OCI-LY1 (cell line): Measurements from ENCODE around the gene YPEL5.
A peak's percentile ranks its signal among the peaks of the same experiment; 100 is the strongest.

Experiments
- H2AFZ ChIP-seq: fragments of 200-600 bp; sonication (generic), shearing (Covaris generic); 2 replicates; pipeline ENCODE4 v1.6.0; 2014; ENCODE audit warnings: antibody characterized with exemption, mild to moderate bottlenecking, low read length
- H3F3A ChIP-seq: fragments of 200-600 bp; sonication (generic), shearing (Covaris generic); 2 replicates; pipeline ENCODE4 v1.6.0; 2014; ENCODE audit warnings: mild to moderate bottlenecking, antibody characterized with exemption, low read length, moderate library complexity; ENCODE audit not compliant: insufficient read depth
- H3K27ac ChIP-seq: fragments of 200-600 bp; sonication (generic); 2 replicates; pipeline ENCODE4 v1.5.1; 2014; ENCODE audit warnings: low read length, mixed run types, mild to moderate bottlenecking, low read depth; ENCODE audit not compliant: poor library complexity, severe bottlenecking
- H3K27me3 ChIP-seq: fragments of 200-600 bp; sonication (generic); 2 replicates; pipeline ENCODE4 v1.6.0; 2014; ENCODE audit warnings: antibody characterized with exemption, mild to moderate bottlenecking, low read length, moderate library complexity; ENCODE audit not compliant: insufficient read depth
- H3K36me3 ChIP-seq: fragments of 200-600 bp; sonication (generic); 2 replicates; pipeline ENCODE4 v1.6.1; 2014; ENCODE audit warnings: mild to moderate bottlenecking, antibody characterized with exemption, low read length, moderate library complexity, mixed read lengths; ENCODE audit not compliant: insufficient read depth
- H3K4me1 ChIP-seq: fragments of 200-600 bp; sonication (generic); 2 replicates; pipeline ENCODE4 v1.5.1; 2014; ENCODE audit warnings: mild to moderate bottlenecking, low read length, moderate library complexity; ENCODE audit not compliant: insufficient read depth, severe bottlenecking
- H3K4me2 ChIP-seq: fragments of 200-600 bp; sonication (generic), shearing (Covaris generic); 2 replicates; pipeline ENCODE4 v1.6.1; 2014; ENCODE audit warnings: low read length
- H3K4me3 ChIP-seq: fragments of 200-600 bp; sonication (generic); 2 replicates; pipeline ENCODE4 v1.5.1; 2014; ENCODE audit warnings: low read length, low read depth, mild to moderate bottlenecking, mixed read lengths; ENCODE audit not compliant: poor library complexity, severe bottlenecking
- H3K79me2 ChIP-seq: fragments of 200-600 bp; shearing (Covaris generic); 2 replicates; pipeline ENCODE4 v1.6.1; 2016; ENCODE audit warnings: mixed run types, low read length, mixed read lengths; ENCODE audit not compliant: insufficient read depth
- H3K9ac ChIP-seq: fragments of 200-600 bp; sonication (generic), shearing (Covaris generic); 2 replicates; pipeline ENCODE4 v1.6.1; 2014; ENCODE audit warnings: mild to moderate bottlenecking, low read length, mixed read lengths
- H3K9me2 ChIP-seq: fragments of 200-600 bp; sonication (generic), shearing (Covaris generic); 2 replicates; pipeline ENCODE4 v1.6.1; 2014; ENCODE audit warnings: low read depth, mild to moderate bottlenecking, low read length, mixed read lengths
- H3K9me3 ChIP-seq: fragments of 200-600 bp; shearing (Covaris generic); 2 replicates; pipeline ENCODE4 v1.6.1; 2014; ENCODE audit warnings: low read length, mixed read lengths
- H4K20me1 ChIP-seq: fragments of 200-600 bp; sonication (generic), shearing (Covaris generic); 2 replicates; pipeline ENCODE4 v1.6.0; 2016; ENCODE audit warnings: mild to moderate bottlenecking, low read length; ENCODE audit not compliant: insufficient read depth
- EZH2 ChIP-seq: fragments of 200-600 bp; sonication (generic), shearing (Covaris generic); IDR thresholded peaks from 2 replicates; pipeline ENCODE4 v1.8.0; 2017; ENCODE audit warnings: borderline replicate concordance, mixed run types, mild to moderate bottlenecking, antibody characterized with exemption, low read length, moderate library complexity, mixed read lengths
- TF ChIP-seq, protein P1 (sequence below): fragments of 200-600 bp; sonication (generic), shearing (Covaris generic); IDR thresholded peaks from 2 replicates; pipeline ENCODE4 v1.5.1; 2017; ENCODE audit warnings: mild to moderate bottlenecking, antibody characterized with exemption, low read length, moderate library complexity, mixed read lengths

The YPEL5 gene

GRCh38 chr2:30164131-30164925, 17.5 kb downstream of the YPEL5 start:
- no peaks in the 10 kb centered on the region for H3K27me3 ChIP-seq
- H3K9me3 ChIP-seq = no peaks in the 10 kb centered on the region
- H3K9me2 ChIP-seq = no peaks in the 10 kb centered on the region
- H3K36me3 ChIP-seq = peaks cover 9% of the 10 kb centered on the region; the same call in 1 of the 2 replicates
- TF ChIP-seq EZH2 = no peak
- TF ChIP-seq, protein P1, sequence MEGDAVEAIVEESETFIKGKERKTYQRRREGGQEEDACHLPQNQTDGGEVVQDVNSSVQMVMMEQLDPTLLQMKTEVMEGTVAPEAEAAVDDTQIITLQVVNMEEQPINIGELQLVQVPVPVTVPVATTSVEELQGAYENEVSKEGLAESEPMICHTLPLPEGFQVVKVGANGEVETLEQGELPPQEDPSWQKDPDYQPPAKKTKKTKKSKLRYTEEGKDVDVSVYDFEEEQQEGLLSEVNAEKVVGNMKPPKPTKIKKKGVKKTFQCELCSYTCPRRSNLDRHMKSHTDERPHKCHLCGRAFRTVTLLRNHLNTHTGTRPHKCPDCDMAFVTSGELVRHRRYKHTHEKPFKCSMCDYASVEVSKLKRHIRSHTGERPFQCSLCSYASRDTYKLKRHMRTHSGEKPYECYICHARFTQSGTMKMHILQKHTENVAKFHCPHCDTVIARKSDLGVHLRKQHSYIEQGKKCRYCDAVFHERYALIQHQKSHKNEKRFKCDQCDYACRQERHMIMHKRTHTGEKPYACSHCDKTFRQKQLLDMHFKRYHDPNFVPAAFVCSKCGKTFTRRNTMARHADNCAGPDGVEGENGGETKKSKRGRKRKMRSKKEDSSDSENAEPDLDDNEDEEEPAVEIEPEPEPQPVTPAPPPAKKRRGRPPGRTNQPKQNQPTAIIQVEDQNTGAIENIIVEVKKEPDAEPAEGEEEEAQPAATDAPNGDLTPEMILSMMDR = no peak
- H3K79me2 ChIP-seq = no peaks in the 10 kb centered on the region
- no peak overlapping the region for H3K4me2 ChIP-seq
- H2AFZ ChIP-seq = no peak overlapping the region
- H3K4me1 ChIP-seq = no peaks in the 10 kb centered on the region
- H3K9ac ChIP-seq = no peak overlapping the region
- no peaks in the 10 kb centered on the region for H4K20me1 ChIP-seq
- H3K4me3 ChIP-seq = no peak overlapping the region
- no peak overlapping the region for H3K27ac ChIP-seq
- no peaks in the 10 kb centered on the region for H3F3A ChIP-seq

DNA sequence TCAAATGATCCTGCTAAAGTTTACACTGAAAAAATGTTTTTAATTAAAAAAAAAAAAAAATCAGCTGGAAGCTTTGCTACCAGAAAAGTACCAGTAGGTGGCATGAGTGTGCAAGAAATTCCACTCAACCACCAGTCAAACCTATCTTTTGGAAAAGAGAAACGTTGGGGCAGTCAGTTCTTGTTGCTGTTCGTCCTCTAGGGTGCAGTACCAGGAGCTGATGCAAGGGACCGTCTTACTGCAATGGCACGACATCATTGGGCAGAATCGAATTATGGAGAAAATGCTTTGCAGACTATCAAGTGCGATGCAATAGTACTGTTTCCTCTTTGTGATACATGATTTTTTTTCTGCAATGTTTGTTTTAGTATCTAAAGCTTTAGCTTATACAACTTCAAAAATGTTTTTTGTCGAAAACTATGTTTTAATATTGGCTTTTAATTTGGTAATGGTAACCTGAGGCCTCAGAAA, 18.3 kb downstream of the YPEL5 start:
- Histone ChIP-seq H2AFZ (no peak overlapping the region), H3K36me3 (peaks cover 4% of the 10 kb centered on the region; the same call in 1 of the 2 replicates), H3K4me3 (no peak overlapping the region), H3F3A (no peaks in the 10 kb centered on the region), H3K9me3 (no peaks in the 10 kb centered on the region), H3K9ac (no peak overlapping the region), H3K27ac (no peak overlapping the region), H3K79me2 (no peaks in the 10 kb centered on the region), H3K9me2 (no peaks in the 10 kb centered on the region), H4K20me1 (no peaks in the 10 kb centered on the region), H3K4me2 (no peak overlapping the region), H3K27me3 (no peaks in the 10 kb centered on the region), H3K4me1 (no peaks in the 10 kb centered on the region)
- TF ChIP-seq EZH2 = no peak
- TF ChIP-seq, protein P1 = peak; percentile 94

DNA sequence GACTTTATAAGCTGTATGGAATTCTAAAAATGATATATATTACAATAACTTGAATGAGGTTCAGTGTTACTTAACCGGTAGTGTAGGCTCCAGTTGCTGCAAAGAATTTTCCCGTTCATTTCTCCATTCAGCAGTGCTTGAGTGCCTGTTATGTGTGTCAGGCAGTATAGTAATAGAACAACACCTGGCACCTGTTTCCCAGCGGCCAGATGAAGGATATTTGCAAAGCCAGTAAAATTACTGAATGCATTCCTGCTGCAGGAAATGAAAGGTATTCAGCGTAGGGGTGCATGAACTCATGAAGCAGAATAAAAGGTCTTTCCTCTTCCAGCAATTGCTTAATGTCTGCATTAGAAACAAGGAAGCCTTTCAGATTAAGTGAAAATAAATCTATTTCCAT, 18.8 kb downstream of the YPEL5 start:
- H3K4me3 ChIP-seq = no peak overlapping the region

More for the DNA sequence above, 18.8 kb downstream of the YPEL5 start:
- no peaks in the 10 kb centered on the region for H3K79me2 ChIP-seq
- H4K20me1 ChIP-seq = no peaks in the 10 kb centered on the region
- no peaks in the 10 kb centered on the region for H3K36me3 ChIP-seq
- no peaks in the 10 kb centered on the region for H3K9me3 ChIP-seq
- no peak overlapping the region for H3K9ac ChIP-seq
- no peaks in the 10 kb centered on the region for H3K27me3 ChIP-seq
- no peak overlapping the region for H3K4me2 ChIP-seq
- H3F3A ChIP-seq = no peaks in the 10 kb centered on the region
- no peaks in the 10 kb centered on the region for H3K9me2 ChIP-seq
- TF ChIP-seq, protein P1 = no peak
- TF ChIP-seq EZH2 = no peak
- no peak overlapping the region for H2AFZ ChIP-seq
- H3K4me1 ChIP-seq = no peaks in the 10 kb centered on the region
- H3K27ac ChIP-seq = no peak overlapping the region
